Activated effector memory CD4-positive, alpha-beta T cell treated with anti-CD3 and anti-CD28 coated beads, Interleukin-2, amount 50 U/mL, for 16 hours (primary cell): ENCODE results near the gene MRPL39.
"Not testable (repeated sequence)": the region's sequence is repeated elsewhere in the genome, so short reads cannot be mapped to it uniquely, and the experiment has no call there.

Experiments used
- DNase-seq: peaks from one replicate; pipeline ENCODE4 v3.0.0-alpha.2; 2020

MRPL39 gene

DNA sequence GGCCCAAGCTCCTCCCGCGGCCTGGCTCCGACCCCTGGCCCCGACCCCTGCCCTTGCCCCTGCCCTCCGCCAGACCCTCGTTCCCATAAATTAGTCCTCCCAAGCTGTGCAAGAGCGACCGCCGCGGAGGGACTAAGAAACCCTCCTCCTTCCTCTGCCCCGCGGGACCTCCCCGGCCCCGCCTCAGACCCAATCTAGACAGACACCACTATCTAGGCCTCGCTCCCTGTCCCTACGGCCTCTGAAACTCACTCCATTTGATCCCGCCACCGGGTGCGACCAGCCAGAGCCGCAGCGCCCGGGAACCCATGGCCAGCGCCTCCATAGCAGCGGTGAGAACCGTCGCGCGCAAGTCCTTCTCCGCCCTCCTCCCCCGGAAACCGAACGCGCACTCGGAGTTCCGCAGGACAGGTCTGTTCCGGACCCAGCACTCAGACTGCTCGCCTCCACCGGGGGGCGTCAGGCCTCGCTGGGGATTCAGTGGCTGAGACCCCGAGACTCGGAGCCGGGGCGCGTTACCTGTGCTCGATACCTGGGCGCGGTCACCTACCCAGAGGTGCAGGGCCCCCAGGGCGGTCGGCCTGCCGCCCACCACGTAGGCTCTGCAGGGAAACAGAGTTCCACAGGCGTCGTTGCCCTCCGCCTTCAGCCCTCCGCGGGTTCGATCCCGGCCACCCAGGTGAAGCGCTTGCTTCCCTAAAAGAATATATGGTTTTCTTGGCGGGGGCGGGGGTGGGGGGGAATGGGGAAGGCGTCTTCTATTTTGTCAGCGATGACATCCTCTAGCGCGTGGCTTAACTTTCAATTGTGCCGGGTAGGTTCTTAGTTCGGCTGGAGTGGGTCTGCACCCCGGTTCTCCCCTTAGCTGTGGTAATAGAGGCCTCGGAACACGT is at the start of gene MRPL39:
TSS of gene MRPL39 (minus strand) at position 331 of the 893 bp plus-strand sequence. CDS start at position 325, 6 bp downstream.
- DNase-seq: peak; percentile 95

DNA sequence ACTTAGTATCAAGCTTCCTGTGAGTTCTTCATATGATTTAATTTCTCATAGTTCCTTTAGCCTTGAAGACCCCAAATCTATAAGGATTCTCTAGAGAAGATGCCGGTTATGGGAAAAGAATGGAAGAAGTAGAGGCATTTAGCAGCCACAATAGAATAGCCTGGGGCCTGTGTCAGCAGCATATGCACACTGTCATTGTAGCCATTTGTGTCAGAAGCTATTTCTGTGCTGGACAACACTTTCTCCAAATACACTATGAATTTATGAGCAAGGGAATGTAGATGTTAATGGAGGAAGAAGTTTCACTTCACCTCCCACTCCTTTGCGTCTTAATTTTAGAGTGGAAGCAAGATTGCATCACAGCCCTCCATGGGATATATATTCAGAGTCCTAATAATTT is 49.1 kb upstream of the MRPL39 start:
- no peak for DNase-seq

DNA sequence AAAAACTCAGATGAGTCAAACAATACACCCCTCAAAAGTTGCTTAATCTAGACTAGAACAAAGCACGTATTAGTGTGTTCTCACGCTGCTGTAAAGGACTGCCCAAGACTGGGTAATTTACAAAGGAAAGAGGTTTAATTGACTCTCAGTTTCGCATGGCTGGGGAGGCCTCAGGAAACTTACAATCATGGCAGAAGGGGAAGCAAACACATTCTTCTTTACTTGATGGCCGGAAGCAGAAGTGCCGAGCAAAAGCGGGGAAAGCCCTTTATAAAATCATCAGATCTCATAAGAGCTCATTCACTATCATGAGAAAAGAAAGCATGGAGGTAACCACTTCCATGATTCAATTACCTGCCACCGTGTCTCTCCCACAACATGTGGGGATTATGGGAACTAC is 41.9 kb upstream of the MRPL39 start:
- no peak for DNase-seq

DNA sequence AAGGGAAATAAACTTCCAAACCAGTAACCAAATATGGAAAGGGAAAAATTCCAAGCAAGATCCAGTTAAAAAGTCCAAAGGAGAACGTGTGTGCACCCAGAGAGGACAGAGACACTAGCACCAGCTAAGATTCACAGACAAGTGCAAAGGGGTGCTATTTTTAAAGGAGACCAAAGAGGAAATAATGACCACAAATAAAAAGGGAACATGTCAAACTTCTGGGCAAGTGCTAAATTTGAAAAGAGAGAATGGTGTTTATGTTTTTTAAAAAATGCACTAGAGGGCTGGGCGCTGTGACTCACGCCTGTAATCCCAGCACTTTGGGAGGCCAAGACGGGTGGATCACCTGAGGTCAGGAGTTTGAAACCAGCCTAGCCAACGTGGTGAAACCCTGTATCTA is 40.4 kb upstream of the MRPL39 start:
- DNase-seq: no peak

DNA sequence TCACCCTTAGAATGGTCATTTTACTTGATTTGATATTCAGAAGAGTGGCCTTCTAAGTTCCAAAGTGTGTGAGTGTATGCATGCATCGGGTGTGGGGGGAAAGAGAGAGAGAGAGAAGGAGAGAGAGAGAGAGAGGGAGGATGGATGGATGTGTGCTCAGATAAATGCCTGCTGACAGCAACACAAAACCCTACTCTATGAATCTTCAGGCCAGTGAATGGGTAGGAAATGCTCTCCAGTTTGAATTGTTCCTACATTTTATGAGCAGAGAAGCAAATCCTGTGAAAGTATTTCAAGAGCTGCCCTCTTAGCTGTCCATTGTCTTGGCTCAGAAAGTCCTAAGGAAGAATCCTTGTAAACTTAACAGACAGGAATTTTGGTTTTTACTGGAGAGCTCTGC is 39.2 kb upstream of the MRPL39 start:
- DNase-seq: no peak

DNA sequence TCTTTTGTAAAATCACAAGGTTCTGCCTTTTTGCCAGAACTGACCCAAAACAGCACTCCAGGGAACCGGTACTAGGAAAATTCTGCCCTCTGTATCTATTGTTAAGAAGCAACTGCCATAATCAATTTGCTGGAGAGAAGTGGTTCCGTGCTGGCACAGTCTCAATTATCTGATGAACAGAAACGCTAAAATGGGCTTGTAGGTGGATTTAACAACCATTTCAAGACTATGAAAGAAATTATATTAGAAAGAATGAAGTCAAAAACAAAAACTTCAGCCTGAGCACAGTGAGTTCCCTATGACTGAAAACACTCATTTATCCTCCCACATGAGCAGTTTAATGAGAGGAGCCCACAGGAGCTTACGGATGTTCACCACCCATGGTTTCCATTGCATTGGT is 36.2 kb upstream of the MRPL39 start:
- no peak for DNase-seq

DNA sequence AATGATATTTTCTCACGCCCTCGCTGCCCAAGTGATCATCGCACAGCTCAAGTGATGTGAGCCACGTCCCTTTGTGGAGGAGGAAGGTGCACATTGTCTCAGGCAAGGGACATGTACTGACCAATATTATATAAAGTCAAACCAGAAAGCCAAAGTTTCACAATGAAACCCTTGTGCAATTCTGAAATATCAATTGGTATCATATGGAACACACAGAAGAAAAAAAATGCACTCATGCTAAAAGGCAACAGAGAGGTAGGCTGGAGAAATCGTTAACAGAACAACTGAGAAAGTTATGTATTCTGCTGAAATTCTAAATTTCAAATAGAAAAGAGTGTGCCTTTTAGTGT is 33.6 kb upstream of the MRPL39 start:
- DNase-seq: no peak

DNA sequence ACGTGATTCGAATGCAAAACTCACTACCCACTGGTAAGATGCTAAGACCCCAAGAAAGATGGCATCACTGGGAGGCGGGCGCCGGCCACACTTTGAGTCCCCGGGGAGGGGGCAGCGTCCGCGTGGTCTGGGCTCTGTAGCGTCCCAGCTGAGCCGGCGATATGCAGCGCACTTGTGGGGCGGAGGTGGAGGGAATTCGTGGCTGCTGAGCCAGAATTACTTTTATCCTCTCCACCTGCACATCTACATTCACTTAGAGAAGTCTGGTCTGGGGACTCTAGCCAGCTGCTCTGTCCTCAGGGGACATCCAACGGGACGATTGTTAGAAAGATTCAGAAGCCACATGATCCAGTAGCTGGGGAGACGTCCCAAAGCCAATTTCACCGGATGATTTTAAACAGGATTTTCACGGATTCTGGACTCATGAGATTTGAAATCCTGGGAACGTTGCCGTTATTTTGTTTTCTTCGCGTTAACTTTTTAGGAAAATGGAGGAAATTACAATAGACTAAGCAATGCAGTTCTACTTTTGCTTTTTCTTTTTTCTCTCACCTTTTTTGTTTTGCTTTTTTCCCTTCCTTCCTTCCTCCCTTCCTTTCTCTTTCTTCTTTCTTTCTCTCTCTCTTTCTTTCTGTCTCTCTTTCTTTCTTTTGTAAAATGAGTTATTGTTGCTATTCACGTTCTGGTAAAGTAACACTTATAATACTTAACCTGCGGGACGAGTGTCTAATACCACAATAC is 33.1 kb upstream of the MRPL39 start:
- DNase-seq: no peak

DNA sequence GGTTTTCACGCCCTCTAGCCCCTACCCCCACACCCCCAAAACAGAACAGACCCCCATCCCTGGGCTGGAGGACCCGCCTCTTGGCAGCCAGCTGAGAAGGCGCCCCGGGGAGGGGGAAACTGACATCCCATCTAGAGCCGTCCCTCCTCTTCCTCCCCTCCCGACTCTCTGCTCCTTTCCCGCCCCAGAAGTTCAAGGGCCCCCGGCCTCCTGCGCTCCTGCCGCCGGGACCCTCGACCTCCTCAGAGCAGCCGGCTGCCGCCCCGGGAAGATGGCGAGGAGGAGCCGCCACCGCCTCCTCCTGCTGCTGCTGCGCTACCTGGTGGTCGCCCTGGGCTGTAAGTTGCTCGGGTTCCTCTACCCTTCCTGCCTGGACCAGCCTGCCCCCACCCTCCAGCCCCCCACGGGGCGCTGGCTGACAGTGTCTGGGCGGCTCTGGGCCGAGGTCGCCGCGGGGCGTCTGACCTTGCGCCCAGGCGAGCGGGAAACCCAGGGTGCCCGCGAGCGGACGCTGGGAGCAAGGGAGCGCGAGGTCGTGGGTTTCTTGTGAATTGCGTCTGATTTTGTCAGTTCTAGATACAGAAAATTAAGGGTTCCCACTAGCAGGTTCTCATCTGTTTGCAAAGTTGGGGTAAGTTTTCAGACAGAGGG is 32.4 kb upstream of the MRPL39 start:
- peak; percentile 76 for DNase-seq

DNA sequence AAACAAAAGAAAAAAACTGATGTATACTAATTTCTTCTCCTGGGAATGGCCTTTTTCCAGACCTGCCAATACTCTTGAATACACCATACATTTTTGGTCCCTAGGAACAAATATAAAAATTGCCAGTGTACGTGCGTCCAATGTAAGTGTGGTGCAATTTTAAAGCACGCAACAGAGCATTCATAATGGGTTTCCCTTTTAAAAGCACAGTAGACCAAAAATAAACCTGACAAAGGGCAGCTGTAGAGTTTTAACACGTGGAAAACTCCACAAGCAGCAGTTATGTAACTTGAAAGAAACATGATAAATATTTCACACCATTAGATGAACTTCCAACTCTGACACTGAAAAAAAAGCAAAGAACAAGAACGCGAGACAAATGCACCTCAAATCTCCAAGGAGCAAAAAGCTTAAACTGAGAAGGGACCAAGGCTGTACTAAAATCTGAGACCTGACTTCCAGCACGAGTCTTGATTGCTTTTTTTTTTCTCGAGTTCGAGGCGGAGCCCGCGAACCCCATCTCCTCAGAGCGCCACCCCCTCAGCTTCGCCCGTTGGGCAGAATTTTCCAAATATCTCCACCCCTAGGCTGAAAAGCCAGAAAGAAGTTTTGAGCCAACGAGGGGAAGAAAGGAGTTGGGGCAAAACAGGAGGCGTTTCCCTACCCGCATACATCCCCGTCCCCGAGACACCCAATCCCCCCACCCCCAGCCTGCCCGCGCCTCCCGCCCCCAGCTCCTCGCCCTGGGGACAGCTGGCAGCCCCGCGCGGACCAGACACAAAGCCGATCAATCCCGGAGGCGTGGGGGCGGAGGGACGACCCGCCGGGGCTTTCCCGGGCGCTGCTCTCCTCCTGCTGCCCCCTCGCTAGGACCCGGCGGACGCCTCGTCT is 31.6 kb upstream of the MRPL39 start, which contains the start of gene JAM2:
TSS of gene JAM2 (plus strand) at position 599 of the 891 bp plus-strand sequence. CDS start 564 bp downstream, outside the sequence.
- DNase-seq: peak; percentile 79

DNA sequence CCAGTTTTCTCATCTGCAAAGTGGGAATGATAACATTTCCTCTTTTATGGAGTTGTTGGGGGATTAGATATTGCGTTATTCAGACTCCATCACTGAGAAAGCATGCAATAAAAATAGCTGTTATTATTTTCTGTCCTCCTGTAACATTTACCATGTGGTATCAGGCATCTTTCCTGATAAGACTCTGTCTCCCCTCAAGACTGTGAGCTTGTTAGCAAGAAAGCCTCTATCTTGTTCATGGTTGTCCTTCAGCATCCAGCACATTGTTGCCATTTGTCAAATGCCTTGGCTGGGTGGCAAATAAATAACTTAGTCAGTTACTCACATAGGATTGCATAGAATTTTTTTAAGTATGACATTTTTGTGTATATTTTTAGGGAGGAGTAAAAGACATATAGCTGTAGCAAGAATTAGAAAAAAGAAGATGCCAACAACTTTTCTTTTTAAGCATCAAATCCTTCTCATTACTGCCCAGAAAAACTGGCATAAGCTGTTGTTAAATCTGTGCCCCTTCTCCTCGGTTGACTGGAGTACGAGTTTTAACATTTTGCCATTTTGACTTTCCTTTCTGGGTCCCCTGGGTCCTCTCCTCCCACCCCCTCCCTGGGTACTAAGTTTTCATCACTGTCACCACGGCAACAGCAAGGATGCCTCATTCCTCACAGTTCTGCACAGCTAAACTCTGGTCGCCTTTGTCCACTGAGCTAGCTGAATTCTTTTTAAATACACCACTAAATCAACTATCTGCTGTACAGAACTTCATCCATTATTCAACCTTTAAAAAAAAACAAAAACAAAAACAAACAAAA is 30.8 kb upstream of the MRPL39 start:
- DNase-seq: no peak

DNA sequence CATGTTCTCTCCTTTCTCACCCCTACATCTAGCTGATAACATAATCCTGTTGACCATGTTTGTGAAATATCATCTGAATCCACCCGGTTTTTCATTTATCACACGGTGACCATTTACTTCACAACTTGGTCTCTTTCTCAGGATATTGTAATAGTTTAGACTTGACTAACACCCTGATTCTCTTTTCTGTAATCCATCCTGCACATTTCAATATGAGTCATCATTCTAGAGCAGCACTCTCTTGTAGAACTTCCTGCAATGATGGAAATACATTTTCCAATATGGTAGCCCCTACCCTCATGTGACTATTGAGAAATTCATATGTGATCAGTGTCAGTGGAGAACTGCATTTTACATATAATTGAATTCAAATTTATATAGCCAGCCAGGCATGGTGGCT is 29.4 kb upstream of the MRPL39 start:
- no peak for DNase-seq

DNA sequence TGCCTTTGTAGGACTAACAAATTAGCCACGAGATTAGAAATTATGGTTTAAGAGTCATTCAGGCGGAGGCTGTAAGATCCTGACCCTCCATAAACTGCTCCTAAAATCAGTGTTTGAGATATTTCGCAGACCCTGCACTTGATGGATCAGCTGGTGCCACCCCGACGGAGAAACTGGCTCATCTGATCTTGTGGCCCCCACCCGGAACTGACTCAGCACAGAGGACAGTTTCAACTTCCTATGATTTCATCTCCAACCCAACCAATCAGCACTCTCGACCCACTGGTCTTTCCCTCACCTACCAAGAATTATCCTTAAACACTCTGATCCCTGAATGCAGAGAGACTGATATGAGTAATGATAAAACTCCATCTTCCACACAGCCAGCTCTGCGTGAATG is 28.0 kb upstream of the MRPL39 start:
- no peak for DNase-seq

DNA sequence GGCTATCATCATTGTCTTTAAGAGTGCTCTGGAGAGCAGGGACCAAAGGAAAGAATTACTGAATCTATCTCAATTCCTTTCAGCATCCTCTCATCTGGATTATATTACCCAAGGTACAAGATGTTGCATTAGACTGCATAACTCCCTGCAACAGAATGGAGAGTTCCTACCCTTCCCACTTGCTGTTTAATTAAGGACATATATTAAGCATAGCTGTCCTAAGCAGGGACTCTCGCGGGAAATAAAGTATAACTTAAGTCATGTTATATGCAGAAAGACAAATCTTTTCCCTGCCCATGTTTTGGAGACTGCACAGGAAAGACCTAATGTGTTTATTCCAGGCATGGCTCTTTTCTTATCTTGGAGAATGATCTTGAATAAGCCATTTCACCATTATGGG is 25.0 kb upstream of the MRPL39 start:
- no peak for DNase-seq

DNA sequence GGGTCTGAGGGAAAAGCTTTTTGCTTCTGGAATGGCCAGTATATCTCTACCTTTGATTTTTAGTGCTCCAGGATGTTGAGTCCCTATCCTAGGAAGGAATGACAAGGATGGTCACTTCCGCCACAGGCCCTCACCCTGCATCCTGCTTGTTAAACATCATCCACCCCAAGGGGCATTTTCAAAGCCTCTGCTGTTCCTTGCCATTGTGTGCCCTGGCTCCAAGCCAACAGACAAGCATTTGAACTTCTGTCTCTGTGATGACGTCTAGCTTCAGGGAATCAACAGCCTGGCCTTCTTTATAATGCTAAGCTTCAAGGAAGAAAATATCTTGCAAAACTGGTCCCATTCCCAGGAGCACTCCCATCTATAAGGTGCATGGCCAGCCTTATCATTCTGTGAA is 19.5 kb upstream of the MRPL39 start:
- no peak for DNase-seq

DNA sequence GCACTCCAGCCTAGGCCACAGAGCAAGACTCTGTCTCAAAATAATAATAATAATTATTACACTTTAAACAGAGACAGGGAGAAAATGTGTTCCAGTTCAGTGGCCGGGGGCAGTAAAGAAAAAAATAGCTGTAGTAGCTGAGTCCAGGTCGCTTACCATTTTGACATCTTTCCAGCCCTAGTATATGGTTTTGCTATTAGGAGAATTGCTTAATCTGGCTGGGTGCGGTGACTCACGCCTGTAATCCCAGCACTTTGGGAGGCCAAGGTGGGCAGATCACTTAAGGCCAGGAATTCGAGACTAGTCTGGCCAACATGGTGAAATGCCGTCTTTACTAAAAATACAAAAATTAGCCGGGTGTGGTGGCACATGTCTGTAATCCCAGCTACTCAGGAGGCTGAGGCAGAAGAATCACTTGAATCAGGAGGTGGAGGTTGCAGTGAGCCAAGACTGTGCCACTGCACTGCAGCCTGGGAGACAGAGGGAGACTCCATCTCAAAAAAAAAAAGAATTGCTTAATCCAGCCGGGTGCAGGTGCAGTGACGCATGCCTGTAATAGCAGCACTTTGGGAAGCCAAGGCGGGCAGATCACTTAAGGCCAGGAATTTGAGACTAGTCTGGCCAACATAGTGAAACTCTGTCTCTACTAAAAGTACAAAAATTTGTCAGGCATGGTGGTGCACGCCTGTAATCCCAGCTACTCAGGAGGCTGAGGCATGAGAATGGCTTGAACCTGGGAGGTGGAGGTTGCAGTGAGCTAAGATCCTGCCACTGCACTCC is 18.7 kb upstream of the MRPL39 start:
- not testable (repeated sequence) for DNase-seq

DNA sequence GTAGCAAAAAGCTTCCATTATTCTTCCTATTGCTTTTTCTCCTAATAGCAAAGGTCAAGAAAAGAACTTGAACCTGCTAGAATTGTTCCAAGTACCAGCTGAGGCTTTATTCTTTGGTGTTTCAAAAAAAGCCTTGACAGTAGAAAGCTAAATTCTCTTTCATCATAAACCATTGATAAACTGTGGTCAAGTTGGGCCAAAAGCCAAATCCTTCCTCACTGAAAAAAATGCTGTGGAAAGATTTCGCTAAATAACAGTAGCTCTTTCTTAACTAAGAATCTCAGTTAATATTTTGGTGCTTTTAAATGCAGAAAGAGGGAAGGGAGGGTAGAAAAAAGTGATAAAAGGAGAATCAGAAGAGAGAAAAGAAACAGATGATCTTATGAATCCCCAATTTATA is 17.8 kb upstream of the MRPL39 start:
- DNase-seq: no peak

DNA sequence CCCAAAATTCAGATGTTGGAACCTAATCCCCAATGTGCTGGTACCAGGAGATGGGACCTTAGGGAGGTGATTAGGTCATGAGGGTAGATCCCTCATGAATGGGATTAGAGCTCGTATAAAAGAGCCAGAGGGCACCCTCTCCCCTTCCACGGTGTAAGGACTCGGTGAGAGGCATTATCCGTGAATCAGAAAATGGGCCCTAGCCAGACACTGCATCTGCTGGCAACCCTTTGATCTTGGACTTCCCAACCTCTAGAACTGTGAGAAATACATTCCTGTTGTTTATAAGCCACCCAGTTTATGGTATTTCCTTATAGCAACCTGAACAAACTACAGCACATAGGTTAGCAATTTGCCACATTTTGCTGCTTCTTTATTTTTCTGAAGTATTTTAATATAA is 17.2 kb upstream of the MRPL39 start:
- no peak for DNase-seq

DNA sequence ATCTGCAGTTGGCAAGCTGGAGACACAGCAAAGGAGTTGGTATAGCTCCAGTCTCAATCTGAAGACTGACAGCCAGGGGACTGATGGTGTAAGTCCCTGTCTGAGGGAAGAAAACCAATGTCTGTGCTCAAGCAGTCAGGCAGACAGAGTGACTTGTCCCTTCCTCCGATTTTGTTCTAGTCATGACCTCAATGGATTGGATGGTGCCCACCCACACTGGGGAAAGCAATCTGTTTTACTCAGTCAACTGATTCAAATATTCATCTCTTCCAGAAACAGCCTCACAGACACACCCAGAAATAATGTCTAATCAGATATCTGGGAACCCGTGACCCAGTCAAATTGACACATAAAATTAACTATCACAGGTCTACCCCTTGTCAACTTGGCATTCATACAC is 11.9 kb upstream of the MRPL39 start:
- DNase-seq: no peak

DNA sequence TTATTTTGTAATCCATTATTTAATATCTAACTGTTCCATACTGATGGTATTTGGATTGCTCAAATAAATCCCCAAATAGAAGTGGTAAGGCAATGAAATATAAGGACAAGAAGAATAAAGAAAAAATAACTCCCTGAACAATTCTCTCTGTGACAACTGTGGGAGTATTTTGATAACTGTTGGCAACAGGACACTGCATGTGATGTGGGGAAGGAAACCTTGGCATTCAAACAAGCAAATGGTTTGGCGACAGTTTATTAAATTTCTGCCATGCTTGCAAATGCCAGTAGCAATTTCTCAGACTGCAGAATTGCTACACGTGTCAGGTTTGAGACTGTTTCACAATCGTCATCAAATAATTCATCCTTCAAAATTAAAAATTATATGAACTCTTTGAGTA is 8.6 kb upstream of the MRPL39 start:
- DNase-seq: no peak

DNA sequence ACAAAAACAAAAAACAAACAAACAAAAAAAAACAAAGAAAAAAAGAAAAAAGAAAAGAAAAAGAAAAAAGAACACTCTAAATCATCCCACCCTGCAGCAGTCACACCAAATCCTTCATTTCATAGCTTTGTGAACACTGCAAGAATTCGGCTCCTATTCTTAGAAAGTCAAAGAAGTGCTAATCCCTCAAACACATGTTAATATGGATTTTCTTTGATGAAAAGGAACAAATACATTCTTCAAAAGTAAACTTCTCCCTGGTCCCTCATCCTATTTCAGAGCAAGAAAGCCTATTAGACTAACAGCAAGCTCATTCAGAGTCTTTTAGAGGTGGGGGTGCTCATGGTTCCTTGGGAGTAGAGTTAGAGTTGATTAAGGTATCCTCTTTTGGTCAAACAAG is 7.2 kb upstream of the MRPL39 start:
- DNase-seq: no peak
